Mononuclear cell (primary cell): ENCODE data around the gene E2F8. TPM values are rescaled to one million over a fixed set of nuclear protein-coding genes. Genes with fewer than 3 reads are reported as not detected.
A peak's percentile ranks its signal among the peaks of the same experiment; 100 is the strongest.
"Not testable (repeated sequence)": the region's sequence is repeated elsewhere in the genome, so short reads cannot be mapped to it uniquely, and the experiment has no call there.

Source experiments
- H3K27me3 ChIP-seq: 2 replicates; pipeline ENCODE4 v1.6.0; 2011; ENCODE audit warnings: low read length, control low read depth; ENCODE audit not compliant: insufficient read depth
- H3K4me1 ChIP-seq: 2 replicates; pipeline ENCODE4 v1.5.1; 2011; ENCODE audit warnings: mild to moderate bottlenecking, low read length, control low read depth; ENCODE audit not compliant: insufficient read depth
- H3K4me3 ChIP-seq: 2 replicates; pipeline ENCODE4 v1.5.1; 2011; ENCODE audit warnings: mild to moderate bottlenecking, low read length, moderate library complexity
- H3K9me3 ChIP-seq: 2 replicates; pipeline ENCODE4 v1.5.1; 2011; ENCODE audit warnings: low read depth, mild to moderate bottlenecking, control low read depth, low read length
- total RNA-seq: library from RNA; depleted of rRNA; stranded (reverse); fragments of >200 nt; gene quantifications from one replicate; pipeline ENCODE4 v1.2.3, GENCODE V29; 2012

E2F8 gene
- total RNA-seq, 1 donor = 0.10 TPM

GRCh38 chr11:19259487-19260345, 19.0 kb upstream of the E2F8 start:
- Histone ChIP-seq H3K9me3 (no peaks in the 10 kb centered on the region), H3K4me3 (no peak overlapping the region), H3K27me3 (no peaks in the 10 kb centered on the region), H3K4me1 (no peaks in the 10 kb centered on the region)

- Histone ChIP-seq H3K4me3 (no peak overlapping the region), H3K9me3 (no peaks in the 10 kb centered on the region), H3K4me1 (peaks cover 4% of the 10 kb centered on the region), H3K27me3 (no peaks in the 10 kb centered on the region)
Observed at GRCh38 chr11:19258641-19259230, 18.0 kb upstream of the E2F8 start.

GRCh38 chr11:19254441-19254840, 13.7 kb upstream of the E2F8 start:
- not testable (repeated sequence) for H3K4me3 ChIP-seq, H3K4me1 ChIP-seq, H3K9me3 ChIP-seq, H3K27me3 ChIP-seq

DNA sequence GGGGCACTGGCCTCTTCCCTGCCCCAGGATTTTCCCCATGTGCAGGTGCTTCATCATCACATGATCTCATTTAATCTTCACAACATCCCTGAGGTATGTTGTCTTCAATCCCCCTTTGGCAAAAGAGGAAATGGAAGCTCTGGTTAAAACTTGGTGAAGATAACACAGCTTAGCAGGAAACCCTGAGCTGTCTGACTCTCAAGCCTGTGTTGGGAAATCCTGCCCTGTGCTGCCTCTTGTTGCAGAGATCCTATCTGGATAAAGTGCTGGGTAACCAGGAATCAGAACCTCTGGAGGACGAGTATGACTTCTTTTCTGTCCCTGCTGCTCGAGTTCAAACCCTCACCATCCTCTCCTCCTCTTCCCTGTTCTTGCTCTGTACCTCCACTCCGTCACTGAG, 13.1 kb upstream of the E2F8 start:
- H3K4me1 ChIP-seq = peaks cover 5% of the 10 kb centered on the region
- H3K4me3 ChIP-seq = no peak overlapping the region
- no peaks in the 10 kb centered on the region for H3K9me3 ChIP-seq

GRCh38 chr11:19253153-19253745, 12.5 kb upstream of the E2F8 start:
- Histone ChIP-seq H3K4me3 (no peak overlapping the region), H3K27me3 (peaks cover 2% of the 10 kb centered on the region), H3K9me3 (no peaks in the 10 kb centered on the region), H3K4me1 (peaks cover 5% of the 10 kb centered on the region)

More for the DNA sequence above, 13.1 kb upstream of the E2F8 start:
- H3K27me3 ChIP-seq = peaks cover 2% of the 10 kb centered on the region

- no peaks in the 10 kb centered on the region for H3K9me3 ChIP-seq
- H3K27me3 ChIP-seq = peaks cover 2% of the 10 kb centered on the region
- peaks cover 5% of the 10 kb centered on the region for H3K4me1 ChIP-seq
- no peak overlapping the region for H3K4me3 ChIP-seq
Observed at GRCh38 chr11:19252394-19253152, 11.8 kb upstream of the E2F8 start.

DNA sequence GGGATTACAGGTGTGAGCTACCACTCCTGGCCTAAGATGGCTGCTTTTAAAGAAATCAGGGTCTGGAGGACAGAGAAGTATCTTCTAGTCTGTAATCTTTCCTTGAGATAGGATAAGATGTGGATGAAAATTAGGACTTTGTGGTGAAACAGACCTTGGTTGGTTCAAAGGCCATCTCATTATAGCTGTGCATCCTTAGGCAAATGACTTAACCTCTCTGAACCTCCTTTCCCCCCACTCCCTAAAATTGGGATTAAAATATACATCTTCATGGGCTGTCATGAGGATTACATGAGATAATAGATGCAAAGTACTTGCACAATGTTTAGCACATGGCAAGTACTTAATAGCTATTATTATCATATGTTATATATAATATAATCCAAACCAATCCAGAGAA, 10.8 kb upstream of the E2F8 start:
- Histone ChIP-seq H3K4me3 (no peak overlapping the region), H3K9me3 (no peaks in the 10 kb centered on the region), H3K27me3 (peaks cover 2% of the 10 kb centered on the region), H3K4me1 (peaks cover 5% of the 10 kb centered on the region)

DNA sequence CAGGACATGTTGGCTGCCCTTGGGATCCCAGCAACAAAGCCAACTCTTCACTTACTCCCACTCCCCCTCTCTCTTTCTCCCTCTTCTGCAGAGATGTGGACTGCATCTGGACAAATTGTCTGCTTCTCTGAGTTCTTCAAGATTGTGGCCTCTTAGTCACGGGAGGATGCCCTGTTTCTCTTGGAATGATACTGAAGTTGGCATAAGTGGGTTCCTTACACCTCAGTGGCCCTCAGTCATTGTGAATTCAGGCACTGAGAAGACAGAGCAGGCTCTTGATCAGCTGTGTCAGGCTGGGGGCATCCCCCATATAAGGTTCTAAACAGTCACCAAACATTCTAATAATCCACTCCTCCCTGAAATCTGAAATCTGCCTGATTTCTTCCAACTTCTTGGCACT, 6.1 kb upstream of the E2F8 start:
- Histone ChIP-seq H3K4me1 (peaks cover 34% of the 10 kb centered on the region), H3K27me3 (peaks cover 13% of the 10 kb centered on the region), H3K9me3 (no peaks in the 10 kb centered on the region), H3K4me3 (no peak overlapping the region)

DNA sequence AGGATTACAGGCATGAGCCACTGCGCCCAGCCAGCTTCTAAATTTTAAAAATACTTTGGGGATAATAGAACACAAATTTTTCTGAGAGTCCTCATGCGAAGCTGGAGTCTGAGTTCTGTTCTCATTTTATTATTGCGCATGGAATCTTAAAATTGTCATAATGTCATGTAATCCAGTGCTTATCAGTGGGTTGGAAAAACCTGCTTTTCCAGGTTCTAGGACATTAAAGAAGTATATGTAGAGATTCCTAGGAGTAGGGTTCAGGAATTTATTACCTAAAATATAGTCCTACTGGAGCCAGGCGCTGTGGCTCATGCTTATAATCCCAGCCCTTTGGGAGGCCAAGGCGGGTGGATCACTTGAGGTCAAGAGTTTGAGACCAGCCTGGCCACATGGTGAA, 4.6 kb upstream of the E2F8 start:
- H3K9me3 ChIP-seq = no peaks in the 10 kb centered on the region
- peaks cover 17% of the 10 kb centered on the region for H3K27me3 ChIP-seq
- peaks cover 40% of the 10 kb centered on the region for H3K4me1 ChIP-seq
- H3K4me3 ChIP-seq = no peak overlapping the region

GRCh38 chr11:19244621-19245020, 3.9 kb upstream of the E2F8 start:
- Histone ChIP-seq H3K4me3 (no peak overlapping the region), H3K4me1 (peaks cover 45% of the 10 kb centered on the region), H3K27me3 (peaks cover 20% of the 10 kb centered on the region), H3K9me3 (no peaks in the 10 kb centered on the region)

DNA sequence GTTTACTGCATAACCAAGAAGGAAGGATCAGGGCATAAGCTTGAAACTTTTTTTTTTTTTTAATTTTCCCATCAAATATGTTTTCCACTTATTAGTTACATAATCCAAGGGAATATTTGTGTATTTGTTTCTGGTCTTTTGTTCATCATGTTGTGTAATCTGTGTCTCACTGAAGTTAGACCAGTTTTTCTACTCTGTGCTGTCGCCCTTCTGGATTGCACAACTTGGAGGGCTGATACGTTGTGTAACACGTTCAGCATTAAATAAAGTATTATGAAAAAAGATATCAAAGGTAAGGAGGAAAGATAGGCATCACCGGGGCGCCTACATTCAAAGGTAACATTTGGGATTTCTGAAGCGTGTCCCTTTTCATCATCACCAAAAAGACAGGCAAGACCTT, 3.3 kb upstream of the E2F8 start:
- Histone ChIP-seq H3K27me3 (peaks cover 19% of the 10 kb centered on the region), H3K9me3 (no peaks in the 10 kb centered on the region), H3K4me3 (no peak overlapping the region)

DNA sequence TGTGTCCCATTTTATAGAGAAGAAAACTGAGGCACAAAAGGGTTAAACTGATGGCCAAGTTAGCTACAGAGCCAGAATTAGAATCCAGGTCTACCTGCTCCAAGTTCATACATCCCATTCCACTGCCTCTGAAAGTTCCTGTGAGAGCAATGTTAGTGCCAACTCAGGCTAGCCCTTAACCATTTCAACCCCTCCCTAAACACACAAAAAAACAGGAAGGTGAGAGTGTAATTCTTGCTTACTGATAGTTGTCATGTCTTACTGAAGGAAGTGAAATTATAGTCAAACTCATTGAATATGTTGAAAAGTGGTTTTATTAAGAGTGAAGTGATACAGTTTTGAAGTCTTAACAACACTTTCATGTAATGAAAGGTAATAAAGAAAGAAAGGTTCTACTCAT, 2.9 kb upstream of the E2F8 start:
- peaks cover 49% of the 10 kb centered on the region for H3K4me1 ChIP-seq
- H3K4me3 ChIP-seq = no peak overlapping the region
- peaks cover 18% of the 10 kb centered on the region for H3K27me3 ChIP-seq
- no peaks in the 10 kb centered on the region for H3K9me3 ChIP-seq

More for the DNA sequence above, 3.3 kb upstream of the E2F8 start:
- peaks cover 49% of the 10 kb centered on the region for H3K4me1 ChIP-seq

- peaks cover 18% of the 10 kb centered on the region for H3K27me3 ChIP-seq
- H3K4me1 ChIP-seq = peaks cover 49% of the 10 kb centered on the region
- no peak overlapping the region for H3K4me3 ChIP-seq
- H3K9me3 ChIP-seq = no peaks in the 10 kb centered on the region
Observed at GRCh38 chr11:19243143-19243542, 2.4 kb upstream of the E2F8 start.

DNA sequence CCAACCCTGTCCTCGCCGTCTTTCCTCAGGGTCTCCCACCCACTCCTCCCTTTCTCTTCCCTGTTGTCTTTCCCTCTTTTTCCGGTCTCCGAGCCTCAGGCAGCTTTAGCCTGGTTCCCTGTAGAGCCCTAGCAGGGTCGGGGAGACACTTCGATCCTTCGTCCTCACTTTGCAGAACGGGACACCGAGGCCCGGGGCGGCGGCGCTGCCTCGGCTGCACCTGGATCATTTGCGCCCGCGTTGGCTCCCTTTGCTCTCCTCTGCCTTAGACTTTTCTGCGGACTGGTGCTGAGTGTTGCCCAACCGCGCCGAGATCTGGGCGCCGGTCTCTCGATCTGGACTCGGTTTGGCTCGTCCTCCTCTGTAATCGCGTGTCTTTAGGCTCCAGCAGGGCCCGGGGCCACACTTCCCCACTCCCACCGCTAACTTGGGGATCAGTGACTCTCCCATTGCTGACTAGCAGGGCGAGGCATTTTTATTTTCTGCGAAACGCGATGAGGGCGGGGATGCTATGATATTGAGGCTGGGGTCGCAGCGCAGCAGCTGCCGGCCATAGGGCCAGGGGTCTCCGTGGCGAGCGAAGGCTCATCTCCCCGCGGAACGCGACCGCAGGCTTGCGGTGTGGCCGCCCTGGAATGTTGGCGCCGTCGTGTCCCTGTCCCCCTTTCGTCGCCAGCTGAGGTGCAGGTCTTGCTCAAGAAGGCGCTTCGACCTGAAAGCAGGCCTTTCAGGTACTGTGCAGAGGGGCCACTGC, 1.6 kb upstream of the E2F8 start:
- peaks cover 18% of the 10 kb centered on the region for H3K27me3 ChIP-seq
- H3K4me3 ChIP-seq = peak overlapping the region; percentile 16
- peaks cover 49% of the 10 kb centered on the region for H3K4me1 ChIP-seq
- no peaks in the 10 kb centered on the region for H3K9me3 ChIP-seq
